WTC11 (cell line): ENCODE measurements around the gene GAK. TPM values are rescaled to one million over a fixed set of nuclear protein-coding genes. Genes with fewer than 3 reads are reported as not detected.
A peak's percentile ranks its signal among the peaks of the same experiment; 100 is the strongest.

ENCODE experiments used
- ATAC-seq: fragments of 200-7000 bp; cut with Tn5 transposase; 2 replicates; pipeline ENCODE4 v1.10.0; 2021; ENCODE audit warnings: mild to moderate bottlenecking, moderate library complexity
- CTCF ChIA-PET: fragments of 300-600 bp; sonication (Branson Sonifier 250); formaldehyde crosslinking; loops from one replicate; lab custom pipeline; 2021; ENCODE audit warnings: antibody characterized with exemption; lab: Charles Lee
- POLR2A ChIA-PET: fragments of 350-600 bp; sonication (Branson Sonifier 250); formaldehyde crosslinking; loops from one replicate; lab custom pipeline; 2021; ENCODE audit warnings: antibody characterized with exemption; lab: Charles Lee
- DNase-seq: peaks from one replicate; pipeline ENCODE4 v3.0.0; 2021; ENCODE audit warnings: low spot score
- H3K27ac Mint-ChIP-seq: 2 replicates; pipeline ENCODE4 v1.8.0; 2021; ENCODE audit warnings: mixed read lengths
- H3K27me3 Mint-ChIP-seq: 2 replicates; pipeline ENCODE4 v1.8.0; 2021; ENCODE audit warnings: low read depth, mild to moderate bottlenecking, moderate library complexity, mixed read lengths
- H3K36me3 Mint-ChIP-seq: 2 replicates; pipeline ENCODE4 v1.8.0; 2021; ENCODE audit warnings: mixed read lengths
- H3K4me1 Mint-ChIP-seq: 2 replicates; pipeline ENCODE4 v1.8.0; 2022; ENCODE audit warnings: mixed read lengths
- H3K4me3 Mint-ChIP-seq: 2 replicates; pipeline ENCODE4 v1.8.0; 2021; ENCODE audit warnings: mild to moderate bottlenecking, moderate library complexity, mixed read lengths
- H3K9me3 Mint-ChIP-seq: 2 replicates; pipeline ENCODE4 v1.8.0; 2021; ENCODE audit warnings: mixed read lengths
- ATF3 ChIP-seq: sonication (generic); formaldehyde crosslinking; conservative IDR thresholded peaks from 2 replicates; pipeline ENCODE4 v1.8.1; 2022; ENCODE audit warnings: mild to moderate bottlenecking, missing genetic modification reagents
- E2F1 ChIP-seq: sonication (generic); formaldehyde crosslinking; IDR thresholded peaks from 2 replicates; pipeline ENCODE4 v1.8.0; 2022; ENCODE audit warnings: mild to moderate bottlenecking, missing genetic modification reagents
- EMX1 ChIP-seq: fragments of 250-450 bp; sonication (Bioruptor Pico); IDR thresholded peaks from 2 replicates; pipeline ENCODE4 v1.8.0; 2021; ENCODE audit warnings: mild to moderate bottlenecking
- ESRRA ChIP-seq: sonication (generic); formaldehyde crosslinking; IDR thresholded peaks from 2 replicates; pipeline ENCODE4 v1.8.1; 2022; ENCODE audit warnings: mild to moderate bottlenecking, missing genetic modification reagents, borderline replicate concordance
- ETV6 ChIP-seq: sonication (generic); formaldehyde crosslinking; IDR thresholded peaks from 2 replicates; pipeline ENCODE4 v1.8.1; 2022; ENCODE audit warnings: mild to moderate bottlenecking, missing genetic modification reagents
- GTF2I ChIP-seq: fragments of 250-450 bp; sonication (Bioruptor Pico); conservative IDR thresholded peaks from 2 replicates; pipeline ENCODE4 v1.4.0; 2021; ENCODE audit warnings: mild to moderate bottlenecking
- KAT7 ChIP-seq: sonication (generic); formaldehyde crosslinking; IDR thresholded peaks from 2 replicates; pipeline ENCODE4 v1.8.1; 2023; ENCODE audit warnings: missing genetic modification reagents, mild to moderate bottlenecking, borderline replicate concordance
- NFE2L1 ChIP-seq: sonication (generic); formaldehyde crosslinking; IDR thresholded peaks from 2 replicates; pipeline ENCODE4 v1.8.1; 2023; ENCODE audit warnings: missing genetic modification reagents
- NR1H2 ChIP-seq: sonication (generic); formaldehyde crosslinking; IDR thresholded peaks from 2 replicates; pipeline ENCODE4 v1.9.0; 2021; ENCODE audit warnings: mild to moderate bottlenecking, moderate library complexity, missing genetic modification reagents
- PRDM15 ChIP-seq: sonication (generic); formaldehyde crosslinking; IDR thresholded peaks from 2 replicates; pipeline ENCODE4 v1.8.0; 2022; ENCODE audit warnings: missing genetic modification reagents
- SMAD4 ChIP-seq: sonication (generic); formaldehyde crosslinking; IDR thresholded peaks from 2 replicates; pipeline ENCODE4 v1.8.0; 2022; ENCODE audit warnings: mild to moderate bottlenecking, missing genetic modification reagents
- STAT6 ChIP-seq: sonication (generic); formaldehyde crosslinking; conservative IDR thresholded peaks from 2 replicates; pipeline ENCODE4 v1.8.1; 2023; ENCODE audit warnings: mild to moderate bottlenecking, low read depth, missing genetic modification reagents, moderate library complexity
- TCF7 ChIP-seq: sonication (generic); formaldehyde crosslinking; IDR thresholded peaks from 2 replicates; pipeline ENCODE4 v1.8.0; 2022; ENCODE audit warnings: mild to moderate bottlenecking, low read depth, missing genetic modification reagents, moderate library complexity
- ZNF121 ChIP-seq: sonication (generic); formaldehyde crosslinking; IDR thresholded peaks from 2 replicates; pipeline ENCODE4 v1.8.0; 2023; ENCODE audit warnings: missing genetic modification reagents
- ZNF512 ChIP-seq: sonication (generic); formaldehyde crosslinking; IDR thresholded peaks from 2 replicates; pipeline ENCODE4 v1.8.1; 2022; ENCODE audit warnings: missing genetic modification reagents, borderline replicate concordance
- ZNF532 ChIP-seq: fragments of 250-450 bp; sonication (Bioruptor Pico); IDR thresholded peaks from 2 replicates; pipeline ENCODE4 v1.9.0; 2021; ENCODE audit warnings: mild to moderate bottlenecking, borderline replicate concordance
- total RNA-seq: library from RNA; stranded (reverse); gene quantifications from 3 replicates; pipeline ENCODE4 v1.2.3, GENCODE V29; 2021

Gene GAK
- total RNA-seq, 1 experiment from 2014 or later: 121 TPM

GRCh38 chr4:905485-906338 lies 26.4 kb downstream of the GAK start:
- Mint-ChIP-seq H3K4me3 (no peak overlapping the region), H3K27me3 (no peaks in the 10 kb centered on the region), H3K27ac (no peak overlapping the region), H3K4me1 (peaks cover 7% of the 10 kb centered on the region)
- POLR2A ChIA-PET: no interaction called here
- TF ChIP-seq NFE2L1 (CRISPR knock-in tag): no peak
- no peak for TF ChIP-seq STAT6 (CRISPR knock-in tag)
- no peak for TF ChIP-seq NR1H2 (CRISPR knock-in tag)
- no peak for TF ChIP-seq EMX1 (CRISPR knock-in tag)
- no peak for TF ChIP-seq ZNF532
- no peak for TF ChIP-seq TCF7
- TF ChIP-seq ZNF121 (CRISPR knock-in tag): no peak
- TF ChIP-seq ESRRA (CRISPR knock-in tag): no peak
- TF ChIP-seq, all 79 proteins: peak for 0
- Mint-ChIP-seq H3K36me3 (peaks cover 18% of the 10 kb centered on the region), H3K9me3 (peaks cover 10% of the 10 kb centered on the region)
- DNase-seq (no peak), ATAC-seq (no peak)
- CTCF ChIA-PET: no interaction called here

GRCh38 chr4:903066-904046 lies 28.8 kb downstream of the GAK start:
- TF ChIP-seq ETV6 (CRISPR knock-in tag) (no peak), ZNF512 (no peak), KAT7 (CRISPR knock-in tag) (no peak), PRDM15 (CRISPR knock-in tag) (no peak), SMAD4 (CRISPR knock-in tag) (no peak), ATF3 (no peak), ZNF121 (CRISPR knock-in tag) (no peak), E2F1 (CRISPR knock-in tag) (no peak), GTF2I (no peak)
- TF ChIP-seq, all 79 proteins: peak for 0
- Mint-ChIP-seq H3K36me3 (peaks cover 20% of the 10 kb centered on the region), H3K27me3 (no peaks in the 10 kb centered on the region), H3K27ac (peak overlapping the region; percentile 44; the same call in 1 of the 2 replicates), H3K9me3 (peaks cover 10% of the 10 kb centered on the region), H3K4me3 (no peak overlapping the region), H3K4me1 (peaks cover 7% of the 10 kb centered on the region)
- CTCF ChIA-PET: no interaction called here
- DNase-seq (no peak), ATAC-seq (no peak; the same call in 1 of the 2 replicates)
- POLR2A ChIA-PET: no interaction called here
